ENCODE data around the gene ABCB6. TPM values are rescaled to one million over a fixed set of nuclear protein-coding genes. Genes with fewer than 3 reads are reported as not detected.

ABCB6 gene
- total and polyA plus RNA-seq, 2 of the 8 experiments (the other 6 are each of a cell fraction or from before 2014, with no cell fraction given) = 44.9 to 50.6 TPM

GRCh38 chr2:219243291-219243761 is 24.6 kb upstream of the ABCB6 start (continued):
- TF ChIP-seq E2F6 (IDR thresholded peaks at IDR 0.05) (no peak), PHF8 (conservative IDR thresholded peaks at IDR 0.05; ENCODE audit: low read depth, low read length) (no peak), BCL11A (IDR thresholded peaks at IDR 0.05; ENCODE audit: low read depth in 2 of 2, low read length in 2 of 2) (no peak), JUND (IDR thresholded peaks at IDR 0.05; ENCODE audit: low read length) (no peak), SP4 (IDR thresholded peaks at IDR 0.05; ENCODE audit: low read length) (no peak)

All from H1 (cell line).